CD4-positive, alpha-beta T cell treated with Interleukin-15 for 1 hour (primary cell): ENCODE measurements around the gene OMG.

ENCODE experiments used
- DNase-seq: peaks from one replicate; pipeline ENCODE4 v3.0.0-alpha.2; 2020

The OMG gene

DNA sequence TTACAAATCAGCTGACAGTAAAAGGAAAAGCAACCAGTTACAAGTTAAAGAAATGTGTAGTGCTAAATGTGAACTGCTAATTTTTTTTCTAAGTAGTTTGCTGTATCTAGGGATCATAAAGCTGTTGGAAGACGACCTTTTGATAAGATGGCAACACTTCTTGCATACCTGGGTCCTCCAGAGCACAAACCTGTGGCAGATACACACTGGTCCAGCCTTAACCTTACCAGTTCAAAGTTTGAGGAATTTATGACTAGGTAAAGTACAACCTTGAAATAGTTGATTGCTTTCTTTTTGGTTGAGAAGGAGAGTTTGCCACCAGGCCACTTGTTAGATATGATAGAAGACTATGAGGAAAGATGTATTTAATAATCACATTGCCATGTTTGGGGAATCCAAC is 35.4 kb downstream of the OMG start:
- no peak for DNase-seq

- no peak for DNase-seq
Observed at GRCh38 chr17:31260151-31260550, 36.9 kb downstream of the OMG start.

DNA sequence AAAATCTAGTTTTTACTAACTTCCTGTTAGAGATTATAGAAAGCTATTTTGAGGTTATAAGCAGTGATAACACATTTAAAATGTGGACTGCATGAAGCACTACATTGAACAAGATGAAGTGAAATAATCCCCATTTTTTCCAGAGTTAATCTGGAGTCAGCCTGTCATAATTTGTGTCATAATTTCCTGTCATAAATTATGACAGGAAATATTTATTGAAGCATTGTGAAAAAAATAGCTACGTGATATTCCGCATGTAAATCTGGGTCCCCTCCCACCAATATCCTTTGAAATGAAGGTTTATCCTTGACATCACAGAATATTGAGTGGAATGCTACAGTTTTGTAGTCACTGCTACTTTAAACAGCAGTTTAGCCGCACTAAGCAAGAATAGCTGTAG is 40.1 kb downstream of the OMG start:
- no peak for DNase-seq

DNA sequence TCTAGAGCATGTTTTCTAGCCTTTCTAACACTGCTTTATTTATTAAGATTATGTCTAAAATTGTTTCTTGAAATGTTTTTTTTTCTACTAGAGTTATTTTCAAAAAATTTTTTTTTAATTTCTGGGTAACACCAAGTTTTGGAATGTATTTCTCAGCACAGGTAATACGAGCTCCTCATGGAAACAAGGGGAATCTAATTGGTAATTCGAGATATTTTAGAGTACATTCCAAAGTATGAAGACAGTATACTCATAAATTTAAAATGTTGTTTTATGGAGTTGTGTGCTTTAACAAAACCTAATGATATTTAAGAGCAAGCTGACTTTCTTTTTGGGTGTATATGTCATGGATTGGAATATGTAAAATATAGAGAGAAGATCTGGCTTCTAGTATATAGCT is 42.4 kb downstream of the OMG start:
- DNase-seq, result no peak

DNA sequence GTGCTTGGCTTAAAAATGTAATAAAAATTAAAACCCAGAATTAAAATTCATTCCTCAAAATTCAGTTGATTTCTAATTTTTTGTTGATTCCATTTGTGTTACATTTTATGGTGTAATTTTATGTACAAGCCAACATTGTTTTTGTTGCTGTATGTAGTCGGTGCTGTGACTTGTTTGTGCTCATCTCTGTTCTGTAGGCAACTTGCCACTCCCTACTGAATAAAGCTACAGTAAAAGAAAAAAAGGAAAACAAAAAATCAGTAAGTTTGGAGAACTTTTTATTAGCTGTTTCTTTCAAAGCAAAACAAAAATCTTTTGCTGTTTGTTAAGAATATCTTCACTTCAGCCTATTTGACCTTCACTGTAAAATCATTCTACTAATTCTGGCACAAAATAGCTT is 44.3 kb downstream of the OMG start:
- no peak for DNase-seq

GRCh38 chr17:31251970-31252328 is 45.1 kb downstream of the OMG start:
- no peak for DNase-seq

GRCh38 chr17:31251105-31251969 is 45.7 kb downstream of the OMG start:
- DNase-seq, result no peak

DNA sequence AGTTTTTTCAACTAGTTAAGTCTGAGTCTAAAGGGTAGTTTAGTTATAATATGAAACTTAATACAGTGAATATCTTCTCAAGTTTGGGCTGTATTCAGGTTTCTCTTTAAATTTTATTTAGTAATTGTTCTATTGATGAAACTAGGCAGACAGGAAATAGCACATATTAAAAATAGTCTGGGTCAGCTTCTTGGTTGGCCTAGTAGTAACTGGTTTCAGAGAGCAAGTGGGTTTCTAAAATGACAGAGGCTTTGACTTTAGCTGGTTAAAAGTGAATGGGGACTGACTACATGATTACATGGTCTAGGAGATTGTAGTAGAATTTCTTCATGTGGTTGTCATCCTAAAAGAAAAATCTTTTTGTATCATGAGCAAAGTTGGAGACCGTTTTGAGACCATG is 46.8 kb downstream of the OMG start:
- DNase-seq, result no peak

GRCh38 chr17:31249835-31250141 is 47.3 kb downstream of the OMG start:
- no peak for DNase-seq

DNA sequence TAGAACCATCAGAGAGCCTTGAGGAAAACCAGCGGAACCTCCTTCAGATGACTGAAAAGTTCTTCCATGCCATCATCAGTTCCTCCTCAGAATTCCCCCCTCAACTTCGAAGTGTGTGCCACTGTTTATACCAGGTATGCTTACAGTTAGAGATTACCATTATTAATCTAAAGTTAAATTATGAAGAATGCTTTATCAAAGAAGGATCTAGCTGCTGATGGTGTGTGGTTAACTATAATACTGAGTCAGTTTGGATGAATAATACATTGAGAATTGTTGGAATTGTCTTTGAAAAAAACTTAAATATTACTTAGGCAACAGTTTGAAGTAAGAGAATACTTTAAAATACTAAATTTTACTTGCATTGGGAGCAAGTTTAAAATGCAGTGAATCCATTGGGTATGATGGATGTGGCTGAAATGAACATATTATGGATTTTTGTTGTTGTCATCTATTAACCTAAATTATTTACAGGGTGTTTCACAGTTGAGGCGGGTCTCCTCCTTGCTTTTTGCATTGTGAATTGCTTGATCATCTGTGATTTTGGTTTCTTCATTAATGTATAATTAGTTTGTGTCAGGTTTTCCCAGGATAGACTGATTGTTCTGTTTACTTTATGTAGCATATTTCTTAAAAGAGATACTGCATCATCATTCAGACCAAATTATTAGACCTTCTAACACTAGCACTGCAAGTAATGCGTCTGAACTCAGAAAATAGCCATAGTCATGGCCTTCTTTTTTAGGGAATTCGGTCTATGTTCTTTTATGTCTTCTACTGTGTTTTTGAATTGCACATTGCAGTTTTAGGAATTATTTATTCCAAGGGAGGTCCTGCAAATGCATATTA is 47.8 kb downstream of the OMG start:
- DNase-seq, result no peak
